Mucosa of stomach (tissue), 1 donor: ENCODE data around the gene KLF6.

Experiments
- H3K27me3 ChIP-seq: one replicate; pipeline ENCODE4 v1.7.0; 2013; ENCODE audit warnings: mild to moderate bottlenecking, low read length; ENCODE audit not compliant: control insufficient read depth, insufficient read depth
- H3K36me3 ChIP-seq: one replicate; pipeline ENCODE4 v1.7.0; 2013; ENCODE audit warnings: low read length; ENCODE audit not compliant: control insufficient read depth, insufficient read depth
- H3K4me1 ChIP-seq: one replicate; pipeline ENCODE4 v1.7.0; 2013; ENCODE audit warnings: mild to moderate bottlenecking, low read length; ENCODE audit not compliant: control insufficient read depth, insufficient read depth
- H3K4me3 ChIP-seq: one replicate; pipeline ENCODE4 v1.7.0; 2013; ENCODE audit warnings: low read length
- H3K9ac ChIP-seq: one replicate; pipeline ENCODE4 v1.7.0; 2013; ENCODE audit warnings: mild to moderate bottlenecking, low read length, moderate library complexity
- H3K9me3 ChIP-seq: one replicate; pipeline ENCODE4 v1.7.0; 2013; ENCODE audit warnings: mild to moderate bottlenecking, low read length, moderate library complexity; ENCODE audit not compliant: control insufficient read depth
- donor health status: Pancreatic carcinoma.

The KLF6 gene

DNA sequence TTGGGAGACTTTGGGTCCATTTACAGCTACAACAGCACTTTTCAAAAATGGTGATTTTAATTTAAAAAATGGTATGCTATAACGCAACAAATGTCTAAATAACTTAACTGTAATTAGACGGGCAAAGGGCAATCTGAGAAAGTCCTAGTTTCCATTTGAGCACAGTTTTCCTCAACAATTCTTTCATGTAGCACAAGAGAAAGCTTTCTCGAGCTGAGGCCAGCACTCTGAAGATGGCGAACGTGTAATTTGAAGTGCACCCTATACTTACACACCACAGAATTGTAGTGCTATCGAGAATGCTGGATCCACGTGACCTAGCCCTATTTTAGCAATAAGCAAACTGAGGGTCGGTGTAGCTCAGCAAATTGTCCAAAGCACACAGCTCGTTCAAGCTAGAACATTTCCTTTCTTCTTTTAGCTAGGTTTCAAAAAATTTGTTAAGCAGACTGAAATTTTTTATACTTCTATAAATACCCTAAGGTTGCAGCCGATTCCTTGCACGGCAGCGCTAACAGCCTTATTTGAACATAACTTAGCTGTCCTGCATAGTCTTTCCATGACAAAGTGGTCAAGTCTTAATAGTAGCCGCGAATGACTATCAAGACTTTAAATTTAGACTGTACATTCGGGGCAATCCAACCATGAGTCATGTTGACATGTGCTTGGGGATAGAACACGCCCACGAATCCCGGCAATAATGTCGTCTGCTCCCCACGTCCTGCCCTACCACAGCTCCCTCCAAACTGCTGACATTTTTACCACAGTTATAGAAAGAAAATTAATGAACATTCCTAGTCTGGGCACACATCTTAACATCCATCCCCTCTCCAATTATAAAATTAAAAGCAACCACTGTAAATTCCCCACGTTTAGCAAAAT, 10.0 kb downstream of the KLF6 start:
- Histone ChIP-seq H3K36me3 (peaks cover 25% of the 10 kb centered on the region), H3K4me3 (no peak overlapping the region), H3K9ac (peak overlapping the region; percentile 28), H3K27me3 (no peaks in the 10 kb centered on the region), H3K4me1 (peaks cover 44% of the 10 kb centered on the region), H3K9me3 (no peaks in the 10 kb centered on the region)

- no peaks in the 10 kb centered on the region for H3K9me3 ChIP-seq
- peaks cover 16% of the 10 kb centered on the region for H3K36me3 ChIP-seq
- H3K27me3 ChIP-seq, result no peaks in the 10 kb centered on the region
- no peak overlapping the region for H3K9ac ChIP-seq
- H3K4me1 ChIP-seq, result peaks cover 35% of the 10 kb centered on the region
- H3K4me3 ChIP-seq, result no peak overlapping the region
Observed at GRCh38 chr10:3774018-3774813, 10.8 kb downstream of the KLF6 start.

DNA sequence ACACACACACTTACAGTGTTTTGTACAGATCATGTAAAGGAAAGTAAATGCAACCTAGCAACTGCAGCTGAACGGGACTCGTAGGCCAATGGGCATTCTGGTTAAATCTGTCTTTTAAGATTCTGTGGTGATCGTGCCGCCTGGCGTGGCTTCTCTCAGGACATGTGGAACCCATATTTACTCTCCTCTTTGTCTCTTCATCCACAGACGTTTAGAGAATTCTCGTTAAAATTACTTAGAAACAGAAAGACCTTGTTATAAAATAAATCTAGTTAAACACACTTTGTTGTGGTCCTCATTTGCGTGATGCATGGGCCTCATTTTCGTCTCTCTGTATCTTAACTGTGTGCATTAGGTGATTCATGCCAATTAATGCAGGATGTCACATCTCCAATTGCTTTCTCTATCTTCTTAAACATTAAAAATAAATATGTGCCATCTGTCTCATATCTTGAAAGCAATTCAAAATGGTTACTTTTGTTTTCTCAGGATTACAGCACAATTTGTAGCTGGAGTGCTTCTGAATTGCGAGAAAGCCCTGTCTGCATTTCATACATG, 11.5 kb downstream of the KLF6 start:
- Histone ChIP-seq H3K27me3 (no peaks in the 10 kb centered on the region), H3K9ac (no peak overlapping the region), H3K9me3 (no peaks in the 10 kb centered on the region), H3K4me1 (peaks cover 29% of the 10 kb centered on the region), H3K4me3 (no peak overlapping the region), H3K36me3 (peaks cover 15% of the 10 kb centered on the region)

DNA sequence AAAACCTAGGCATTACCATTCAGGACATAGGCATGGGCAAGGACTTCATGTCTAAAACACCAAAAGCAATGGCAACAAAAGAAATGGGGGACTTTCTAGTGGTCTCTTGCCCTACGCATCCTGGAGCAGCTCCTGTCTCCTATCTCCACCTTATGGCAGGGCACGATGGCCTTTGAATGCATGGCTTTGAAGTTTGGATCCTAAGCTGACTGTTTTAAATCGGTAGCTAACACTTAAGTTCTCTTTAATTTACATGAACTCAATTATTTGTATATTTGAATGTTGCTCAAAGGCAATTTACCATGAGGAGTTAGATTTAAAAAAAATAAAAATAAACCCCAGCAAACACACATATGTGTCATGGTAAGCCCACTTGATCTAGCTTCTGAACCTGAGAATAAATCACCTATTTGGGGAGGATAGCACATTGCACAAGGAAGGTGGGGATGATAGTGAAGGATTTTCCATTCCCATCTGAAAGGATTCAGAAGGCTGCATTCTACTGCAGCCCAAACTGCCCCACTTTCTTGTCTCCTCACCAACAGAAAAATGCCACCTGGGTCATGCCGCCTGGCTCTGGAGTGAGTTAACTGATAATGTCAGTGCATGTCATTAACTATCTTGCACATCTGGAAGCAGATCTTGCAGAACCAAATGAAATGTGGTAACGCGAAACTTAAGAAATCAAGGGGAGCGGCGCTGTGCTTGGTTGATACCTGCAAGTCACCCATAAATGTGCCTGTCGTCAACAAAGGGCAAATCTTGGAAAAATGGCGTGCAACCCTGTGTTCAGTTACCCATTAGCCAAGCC, 12.4 kb downstream of the KLF6 start:
- Histone ChIP-seq H3K9ac (no peak overlapping the region), H3K9me3 (no peaks in the 10 kb centered on the region), H3K27me3 (no peaks in the 10 kb centered on the region), H3K4me1 (peaks cover 22% of the 10 kb centered on the region), H3K4me3 (no peak overlapping the region), H3K36me3 (peaks cover 10% of the 10 kb centered on the region)

DNA sequence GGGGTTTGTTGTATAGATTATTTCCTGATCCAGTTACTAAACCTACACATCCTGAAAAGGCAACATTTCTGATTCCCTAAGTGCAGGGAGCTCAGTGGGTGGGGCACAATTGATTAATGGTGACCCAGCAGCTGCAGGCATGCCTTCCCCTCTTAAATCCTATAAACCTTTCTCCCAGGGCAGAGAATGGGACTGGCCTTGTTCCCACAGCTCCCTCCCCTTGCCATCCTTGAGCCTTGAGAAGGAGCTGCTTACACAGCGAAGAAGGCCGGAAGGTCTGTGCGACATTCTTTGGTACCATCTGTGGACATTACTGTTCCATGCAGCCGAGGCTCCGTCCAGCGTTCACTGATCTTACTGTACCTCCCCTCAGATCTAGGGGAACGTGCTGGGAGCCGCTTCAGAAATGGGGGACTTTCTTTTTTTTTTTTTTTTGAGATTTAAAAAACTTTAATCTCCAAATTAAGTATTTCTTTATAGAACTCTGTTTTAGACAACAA, 14.3 kb downstream of the KLF6 start:
- no peak overlapping the region for H3K4me3 ChIP-seq
- no peak overlapping the region for H3K9ac ChIP-seq
- no peaks in the 10 kb centered on the region for H3K9me3 ChIP-seq
- peaks cover 3% of the 10 kb centered on the region for H3K36me3 ChIP-seq
- H3K27me3 ChIP-seq, result no peaks in the 10 kb centered on the region
- peaks cover 15% of the 10 kb centered on the region for H3K4me1 ChIP-seq

- no peak overlapping the region for H3K9ac ChIP-seq
- H3K27me3 ChIP-seq, result no peaks in the 10 kb centered on the region
- peaks cover 15% of the 10 kb centered on the region for H3K4me1 ChIP-seq
- no peak overlapping the region for H3K4me3 ChIP-seq
- no peaks in the 10 kb centered on the region for H3K36me3 ChIP-seq
- H3K9me3 ChIP-seq, result no peaks in the 10 kb centered on the region
Observed at GRCh38 chr10:3769556-3769955, 15.5 kb downstream of the KLF6 start.

DNA sequence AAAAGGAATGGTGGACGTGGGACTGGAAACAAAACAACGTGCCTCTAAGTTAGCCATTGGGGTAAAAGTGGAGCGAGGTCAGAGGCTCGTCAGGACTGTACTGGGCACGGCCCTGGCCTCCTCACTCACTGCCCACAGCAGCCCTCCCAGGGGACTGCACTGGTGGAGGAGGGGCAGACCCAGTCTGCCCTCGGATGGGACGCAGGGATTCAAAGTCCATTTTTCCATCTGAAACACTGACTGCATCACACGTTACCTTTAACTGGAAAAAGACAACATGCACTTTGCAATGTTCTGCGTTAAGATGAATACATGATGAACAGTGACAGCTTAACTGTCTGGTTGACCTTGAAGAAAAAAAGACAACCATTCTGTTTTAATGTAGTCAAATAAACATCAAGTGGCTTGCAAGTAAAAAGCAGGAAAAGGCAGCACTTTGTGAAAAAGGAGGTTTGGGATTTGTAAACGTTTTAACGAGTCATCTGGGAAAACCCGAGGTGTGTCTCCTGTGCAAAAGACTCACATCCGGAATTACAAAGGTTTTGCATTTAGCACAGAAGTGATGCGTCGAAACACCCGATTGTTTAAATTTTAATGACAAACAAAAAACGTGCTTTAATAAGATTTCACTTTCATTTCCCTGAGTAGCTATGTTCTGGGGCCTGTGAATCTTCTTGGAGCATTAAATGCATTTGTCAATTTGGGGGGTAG, 18.8 kb downstream of the KLF6 start:
- no peaks in the 10 kb centered on the region for H3K27me3 ChIP-seq
- no peak overlapping the region for H3K4me3 ChIP-seq
- no peaks in the 10 kb centered on the region for H3K36me3 ChIP-seq
- H3K9me3 ChIP-seq, result no peaks in the 10 kb centered on the region
- peaks cover 38% of the 10 kb centered on the region for H3K4me1 ChIP-seq
- H3K9ac ChIP-seq, result no peak overlapping the region

- H3K4me3 ChIP-seq, result no peak overlapping the region
- H3K4me1 ChIP-seq, result peaks cover 38% of the 10 kb centered on the region
- no peak overlapping the region for H3K9ac ChIP-seq
- no peaks in the 10 kb centered on the region for H3K9me3 ChIP-seq
- no peaks in the 10 kb centered on the region for H3K36me3 ChIP-seq
- H3K27me3 ChIP-seq, result no peaks in the 10 kb centered on the region
Observed at GRCh38 chr10:3765146-3765545, 19.9 kb downstream of the KLF6 start.

- no peak overlapping the region for H3K9ac ChIP-seq
- H3K27me3 ChIP-seq, result no peaks in the 10 kb centered on the region
- H3K36me3 ChIP-seq, result no peaks in the 10 kb centered on the region
- peaks cover 38% of the 10 kb centered on the region for H3K4me1 ChIP-seq
- no peaks in the 10 kb centered on the region for H3K9me3 ChIP-seq
- H3K4me3 ChIP-seq, result no peak overlapping the region
Observed at GRCh38 chr10:3764626-3765112, 20.3 kb downstream of the KLF6 start.

DNA sequence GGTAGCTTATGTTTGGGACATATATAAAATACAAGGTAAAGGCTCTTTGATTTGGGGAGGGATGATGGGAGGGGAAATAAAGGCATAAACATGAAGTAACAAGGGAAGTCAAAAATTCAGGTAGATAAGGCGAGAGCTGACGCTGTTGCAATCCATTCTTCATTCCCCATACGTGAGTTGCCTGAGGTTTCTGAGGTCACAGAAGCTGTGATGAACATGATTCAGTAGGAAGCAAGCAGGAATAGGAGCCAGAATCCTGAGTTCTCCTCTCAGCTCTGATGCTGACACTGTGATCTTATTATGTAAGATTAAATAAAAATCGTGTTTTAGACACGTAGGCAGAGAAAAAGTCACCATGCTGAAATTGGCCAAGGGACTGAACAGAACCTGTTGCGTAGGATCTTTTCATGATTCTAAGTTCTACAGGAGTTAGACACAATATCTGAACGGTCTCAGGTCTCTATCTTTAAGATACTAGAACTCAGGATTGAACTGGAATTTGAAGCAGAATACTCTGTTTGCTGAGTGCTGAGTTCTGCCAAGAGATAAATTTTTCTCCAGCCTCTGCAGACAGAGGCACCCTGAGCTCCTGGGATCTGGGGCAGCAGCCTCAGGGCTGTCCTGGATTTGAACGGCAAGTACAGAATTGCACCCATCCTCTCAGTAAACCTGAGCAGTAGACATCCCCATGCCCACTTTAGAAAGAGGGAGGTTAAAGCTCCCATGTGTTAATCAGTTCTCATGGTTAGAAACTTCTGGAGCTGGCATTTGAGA, 21.0 kb downstream of the KLF6 start:
- no peaks in the 10 kb centered on the region for H3K9me3 ChIP-seq
- H3K4me3 ChIP-seq, result no peak overlapping the region
- H3K36me3 ChIP-seq, result no peaks in the 10 kb centered on the region
- H3K9ac ChIP-seq, result no peak overlapping the region
- H3K27me3 ChIP-seq, result no peaks in the 10 kb centered on the region
- peaks cover 38% of the 10 kb centered on the region for H3K4me1 ChIP-seq
